GM23338 (cell line): ENCODE results near the gene DNAJA3. TPM values are rescaled to one million over a fixed set of nuclear protein-coding genes. Genes with fewer than 3 reads are reported as not detected.
A peak's percentile ranks its signal among the peaks of the same experiment; 100 is the strongest.

ENCODE experiments used
- ATAC-seq: fragments of 200-7000 bp; cut with Tn5 transposase; 3 replicates; pipeline ENCODE4 v1.9.1; 2020
- DNase-seq: peaks from one replicate; pipeline ENCODE4 v3.0.0-alpha.2; 2015; ENCODE audit warnings: low spot score
- H2AFZ ChIP-seq: fragments of 200-600 bp; sonication (generic); 2 replicates; pipeline ENCODE4 v1.8.0; 2016; ENCODE audit warnings: antibody characterized with exemption, mild to moderate bottlenecking, moderate library complexity
- H3F3A ChIP-seq: fragments of 200-600 bp; sonication (generic); replicated peaks from 2 replicates; pipeline ENCODE4 v1.8.0; 2017; ENCODE audit warnings: antibody characterized with exemption, mixed run types, low read depth
- H3K27ac ChIP-seq: fragments of 200-600 bp; sonication (generic); 2 replicates; pipeline ENCODE4 v1.6.1; 2016; ENCODE audit warnings: low read depth
- H3K27me3 ChIP-seq: fragments of 200-600 bp; sonication (generic); 2 replicates; pipeline ENCODE4 v1.8.0; 2016; ENCODE audit warnings: mild to moderate bottlenecking, mixed run types, moderate library complexity; ENCODE audit not compliant: insufficient read depth
- H3K36me3 ChIP-seq: fragments of 200-600 bp; sonication (generic); 2 replicates; pipeline ENCODE4 v1.8.0; 2016; ENCODE audit warnings: mild to moderate bottlenecking; ENCODE audit not compliant: insufficient read depth
- H3K4me1 ChIP-seq: fragments of 200-600 bp; sonication (generic); 2 replicates; pipeline ENCODE4 v1.8.0; 2016; ENCODE audit warnings: mild to moderate bottlenecking, moderate library complexity; ENCODE audit not compliant: insufficient read depth
- H3K4me2 ChIP-seq: fragments of 200-600 bp; sonication (generic); 2 replicates; pipeline ENCODE4 v1.7.1; 2017; ENCODE audit warnings: mixed run types
- H3K4me3 ChIP-seq: fragments of 200-600 bp; sonication (generic); 2 replicates; pipeline ENCODE4 v1.6.1; 2016; ENCODE audit warnings: mixed run types
- H3K79me2 ChIP-seq: fragments of 200-600 bp; sonication (generic); replicated peaks from 2 replicates; pipeline ENCODE4 v1.8.0; 2017; ENCODE audit warnings: mild to moderate bottlenecking; ENCODE audit not compliant: insufficient read depth
- H3K9me2 ChIP-seq: fragments of 200-600 bp; sonication (generic); 2 replicates; pipeline ENCODE4 v1.8.0; 2017; ENCODE audit not compliant: insufficient read depth
- H4K20me1 ChIP-seq: fragments of 200-600 bp; sonication (generic); replicated peaks from 2 replicates; pipeline ENCODE4 v1.8.0; 2017; ENCODE audit warnings: mild to moderate bottlenecking; ENCODE audit not compliant: insufficient read depth
- H3K27ac Mint-ChIP-seq: 2 replicates; pipeline ENCODE4 v1.8.0; 2020; ENCODE audit warnings: inconsistent platforms, mild to moderate bottlenecking, moderate library complexity, mixed read lengths
- H3K27me3 Mint-ChIP-seq: 3 replicates; pipeline ENCODE4 v1.8.0; 2022; ENCODE audit warnings: low read depth, mild to moderate bottlenecking, moderate library complexity, mixed read lengths, inconsistent platforms; ENCODE audit not compliant: insufficient read depth, poor library complexity
- H3K36me3 Mint-ChIP-seq: 3 replicates; pipeline ENCODE4 v1.8.0; 2021; ENCODE audit warnings: low read depth, mild to moderate bottlenecking, inconsistent platforms, moderate library complexity, mixed read lengths
- H3K4me1 Mint-ChIP-seq: 3 replicates; pipeline ENCODE4 v1.8.0; 2020; ENCODE audit warnings: mild to moderate bottlenecking, inconsistent platforms, mixed read lengths
- H3K4me3 Mint-ChIP-seq: 3 replicates; pipeline ENCODE4 v1.8.0; 2021; ENCODE audit warnings: moderate library complexity, mild to moderate bottlenecking, inconsistent platforms, mixed read lengths
- H3K9me3 Mint-ChIP-seq: 3 replicates; pipeline ENCODE4 v1.8.0; 2020; ENCODE audit warnings: moderate library complexity, mild to moderate bottlenecking, inconsistent platforms, mixed read lengths
- CREB1 ChIP-seq: fragments of 250-450 bp; sonication (Bioruptor Pico); IDR thresholded peaks from 2 replicates; pipeline ENCODE4 v1.5.0; 2020; ENCODE audit warnings: low read depth, mild to moderate bottlenecking, moderate library complexity
- EZH2 ChIP-seq: fragments of 200-600 bp; sonication (generic); IDR thresholded peaks from one replicate; pipeline ENCODE4 v1.8.0; 2017; ENCODE audit warnings: antibody characterized with exemption, mild to moderate bottlenecking, low read depth; ENCODE audit not compliant: unreplicated experiment
- POLR2AphosphoS5 ChIP-seq: IDR thresholded peaks from 2 replicates; pipeline ENCODE4 v1.6.1; 2016; ENCODE audit warnings: antibody characterized with exemption, low read depth
- ZNF114 ChIP-seq: fragments of 250-450 bp; sonication (Bioruptor Pico); IDR thresholded peaks from 2 replicates; pipeline ENCODE4 v1.5.0; 2020; ENCODE audit warnings: mild to moderate bottlenecking, moderate library complexity
- ZNF331 ChIP-seq: fragments of 250-450 bp; sonication (Bioruptor Pico); IDR thresholded peaks from 2 replicates; pipeline ENCODE4 v1.5.0; 2020; ENCODE audit warnings: low read depth, mild to moderate bottlenecking, moderate library complexity
- long read RNA-seq: library from polyadenylated mRNA; unstranded; transcript quantifications from one replicate; pipeline ENCODE4 v2.0.0, GENCODE V29; 2020; ENCODE audit not compliant: unreplicated experiment
- polyA plus RNA-seq: library from polyadenylated mRNA; unstranded; fragments of >200 nt; fragmentation: Nextera tagmentation; extraction: Ambion mirVana; gene quantifications from 2 replicates; pipeline ENCODE4 v1.2.1, GENCODE V29; 2016
- total RNA-seq: library from RNA; depleted of rRNA; stranded (reverse); fragments of >200 nt; shearing (Covaris generic); gene quantifications from 2 replicates; pipeline ENCODE4 v1.2.3, GENCODE V29; 2014; rRNA removed
- TF ChIP-seq, protein P1 (sequence below): IDR thresholded peaks from 2 replicates; pipeline ENCODE4 v1.6.1; 2016; ENCODE audit warnings: antibody characterized with exemption
- TF ChIP-seq, protein P2 (sequence below), 2 experiments: fragments of 200-600 bp in 1 of 2; sonication (generic) in 1 of 2; conservative IDR thresholded peaks; 2 replicates each; pipeline versions ENCODE4 v1.5.1 to v1.6.1; 2016 to 2017; ENCODE audit warnings: antibody characterized with exemption in 2 of 2, low read depth in 2 of 2, mild to moderate bottlenecking in 2 of 2, moderate library complexity in 1 of 2
- TF ChIP-seq, protein P3 (sequence below): IDR thresholded peaks from one replicate; pipeline ENCODE4 v1.6.1; 2018; ENCODE audit warnings: antibody characterized with exemption; ENCODE audit not compliant: unreplicated experiment

DNAJA3 gene
- 75.5 and 75.9 TPM in 2 replicates for total RNA-seq
- 46.6 and 56.3 TPM in 2 replicates for polyA plus RNA-seq
- long read RNA-seq, transcript DNAJA3-201 (12 exons, 2,763 nt) = minor isoform, 8 of 33 reads
- long read RNA-seq, transcript DNAJA3-202 (11 exons, 2,591 nt) = major isoform, 20 of 33 reads
- long read RNA-seq, partial matches to known transcripts = 0 of 33 reads
- long read RNA-seq, other reads (novel, unspliced or antisense) = 3 of 33 reads

DNA sequence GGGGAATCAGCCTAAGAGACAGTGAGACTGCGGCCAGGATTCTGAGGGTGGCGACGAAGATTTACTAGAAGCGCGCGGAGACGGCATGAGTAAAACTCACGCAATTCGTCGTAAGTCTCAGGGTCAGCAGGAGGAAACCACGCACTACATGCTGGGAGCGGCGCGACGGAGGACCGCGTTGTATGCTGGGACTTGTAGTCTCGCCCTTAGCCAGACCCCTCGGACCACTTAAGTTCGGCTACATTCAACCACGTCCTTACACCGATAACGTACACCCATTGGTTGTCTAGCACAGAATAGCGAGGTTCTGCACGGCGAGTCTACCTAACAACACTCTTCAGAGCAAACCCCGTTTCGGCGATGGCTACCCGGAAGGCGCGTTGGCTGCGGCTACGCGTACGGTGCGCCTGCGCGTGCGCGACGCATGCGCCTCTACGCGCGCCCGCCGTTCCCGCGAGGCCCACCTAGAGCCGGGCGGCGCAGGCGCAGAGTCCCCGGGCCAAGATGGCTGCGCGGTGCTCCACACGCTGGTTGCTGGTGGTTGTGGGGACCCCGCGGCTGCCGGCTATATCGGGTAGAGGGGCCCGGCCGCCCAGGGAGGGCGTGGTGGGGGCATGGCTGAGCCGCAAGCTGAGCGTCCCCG lies at the start of gene DNAJA3:
Gene DNAJA3, plus strand, starts transcription at position 491 of the 643 bp plus-strand sequence. Its CDS starts 14 bp downstream, at position 505.
- Histone ChIP-seq H2AFZ (peak within 1 kb of the TSS; percentile 93), H3K27me3 (no peaks in the 10 kb centered on the region), H4K20me1 (peaks cover 5% of the 10 kb centered on the region), H3K27ac (peak within 1 kb of the TSS; percentile 95), H3F3A (0 out of 2 replicates have a peak, but pooled peaks cover 4% of the 10 kb centered on the region), H3K79me2 (peaks cover 46% of the 10 kb centered on the region), H3K4me2 (peak within 1 kb of the TSS; percentile 96), H3K4me3 (peak within 1 kb of the TSS; percentile 67), H3K9me2 (no peaks in the 10 kb centered on the region), H3K36me3 (no peaks in the 10 kb centered on the region), H3K4me1 (peaks cover 16% of the 10 kb centered on the region)
- ATAC-seq (peak; percentile 92), DNase-seq (peak; percentile 93)
- Mint-ChIP-seq H3K36me3 (peaks cover 10% of the 10 kb centered on the region), H3K27ac (peak within 1 kb of the TSS; percentile 99), H3K4me1 (peaks cover 16% of the 10 kb centered on the region), H3K9me3 (no peaks in the 10 kb centered on the region), H3K4me3 (peak within 1 kb of the TSS; percentile 97), H3K27me3 (peaks cover 11% of the 10 kb centered on the region)
- TF ChIP-seq POLR2AphosphoS5 (peak; percentile 92), EZH2 (no peak), CREB1 (CRISPR knock-in tag) (peak; percentile 80)
- TF ChIP-seq, protein P1, sequence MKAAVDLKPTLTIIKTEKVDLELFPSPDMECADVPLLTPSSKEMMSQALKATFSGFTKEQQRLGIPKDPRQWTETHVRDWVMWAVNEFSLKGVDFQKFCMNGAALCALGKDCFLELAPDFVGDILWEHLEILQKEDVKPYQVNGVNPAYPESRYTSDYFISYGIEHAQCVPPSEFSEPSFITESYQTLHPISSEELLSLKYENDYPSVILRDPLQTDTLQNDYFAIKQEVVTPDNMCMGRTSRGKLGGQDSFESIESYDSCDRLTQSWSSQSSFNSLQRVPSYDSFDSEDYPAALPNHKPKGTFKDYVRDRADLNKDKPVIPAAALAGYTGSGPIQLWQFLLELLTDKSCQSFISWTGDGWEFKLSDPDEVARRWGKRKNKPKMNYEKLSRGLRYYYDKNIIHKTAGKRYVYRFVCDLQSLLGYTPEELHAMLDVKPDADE = peak; percentile 89

DNA sequence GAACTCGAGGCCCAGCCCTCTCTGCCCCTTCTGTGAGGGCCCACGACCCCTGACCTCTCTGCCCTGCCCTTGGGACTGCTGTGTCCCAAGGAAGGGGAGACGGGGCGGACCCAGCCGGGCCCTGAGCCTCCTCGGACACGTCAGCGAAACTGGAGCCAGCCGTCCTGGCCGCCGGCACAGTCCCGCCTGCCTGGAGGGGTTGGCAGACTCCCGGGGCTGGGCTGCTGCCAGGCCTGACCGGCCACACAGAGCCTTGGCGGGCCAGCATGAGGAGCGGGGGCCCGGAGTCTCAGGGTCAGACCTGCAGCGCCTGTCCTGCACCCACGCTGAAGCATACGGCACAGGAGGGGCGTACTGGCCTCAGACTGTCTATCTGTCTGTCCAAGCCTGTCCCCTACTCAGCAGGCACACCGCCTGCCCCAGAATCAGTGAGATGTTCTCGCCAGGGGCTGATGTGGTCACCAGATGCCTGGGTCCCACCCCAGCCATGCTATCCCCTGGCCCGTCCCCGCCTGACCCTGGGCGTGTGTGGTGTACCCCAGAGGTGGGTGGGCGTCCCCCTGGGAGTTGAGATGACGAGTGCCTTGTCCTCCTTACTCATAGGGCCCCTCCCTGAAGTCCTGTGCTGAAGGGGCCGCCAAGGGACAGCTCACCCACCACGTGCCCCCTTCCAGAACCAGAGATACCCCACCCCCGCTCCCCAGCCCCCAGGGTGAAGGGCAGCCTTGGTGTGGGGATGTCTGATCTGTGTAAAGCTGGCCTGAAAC lies 49.4 kb upstream of the DNAJA3 start:
- Mint-ChIP-seq H3K36me3 (peaks cover 3% of the 10 kb centered on the region; the same call in 2 of the 3 replicates), H3K9me3 (no peaks in the 10 kb centered on the region), H3K4me3 (no peak overlapping the region), H3K27ac (peak overlapping the region; percentile 93; the same call in 1 of the 2 replicates), H3K27me3 (peaks cover 24% of the 10 kb centered on the region), H3K4me1 (peaks cover 60% of the 10 kb centered on the region)
- ATAC-seq (no peak), DNase-seq (no peak)
- Histone ChIP-seq H3K4me2 (no peak overlapping the region), H2AFZ (no peak overlapping the region), H3K36me3 (no peaks in the 10 kb centered on the region), H3K9me2 (no peaks in the 10 kb centered on the region), H4K20me1 (no peaks in the 10 kb centered on the region; the same call in 1 of the 2 replicates), H3F3A (peaks cover 14% of the 10 kb centered on the region; the same call in 1 of the 2 replicates), H3K79me2 (peaks cover 15% of the 10 kb centered on the region), H3K4me1 (peaks cover 57% of the 10 kb centered on the region), H3K27ac (0 out of 2 replicates have a peak overlapping the region, but pooled peaks have one; percentile 69), H3K4me3 (no peak overlapping the region), H3K27me3 (peaks cover 3% of the 10 kb centered on the region; the same call in 1 of the 2 replicates)
- no peak for TF ChIP-seq ZNF114
- no peak for TF ChIP-seq ZNF331 (CRISPR knock-in tag)
- no peak for TF ChIP-seq POLR2AphosphoS5
- TF ChIP-seq, protein P2, sequence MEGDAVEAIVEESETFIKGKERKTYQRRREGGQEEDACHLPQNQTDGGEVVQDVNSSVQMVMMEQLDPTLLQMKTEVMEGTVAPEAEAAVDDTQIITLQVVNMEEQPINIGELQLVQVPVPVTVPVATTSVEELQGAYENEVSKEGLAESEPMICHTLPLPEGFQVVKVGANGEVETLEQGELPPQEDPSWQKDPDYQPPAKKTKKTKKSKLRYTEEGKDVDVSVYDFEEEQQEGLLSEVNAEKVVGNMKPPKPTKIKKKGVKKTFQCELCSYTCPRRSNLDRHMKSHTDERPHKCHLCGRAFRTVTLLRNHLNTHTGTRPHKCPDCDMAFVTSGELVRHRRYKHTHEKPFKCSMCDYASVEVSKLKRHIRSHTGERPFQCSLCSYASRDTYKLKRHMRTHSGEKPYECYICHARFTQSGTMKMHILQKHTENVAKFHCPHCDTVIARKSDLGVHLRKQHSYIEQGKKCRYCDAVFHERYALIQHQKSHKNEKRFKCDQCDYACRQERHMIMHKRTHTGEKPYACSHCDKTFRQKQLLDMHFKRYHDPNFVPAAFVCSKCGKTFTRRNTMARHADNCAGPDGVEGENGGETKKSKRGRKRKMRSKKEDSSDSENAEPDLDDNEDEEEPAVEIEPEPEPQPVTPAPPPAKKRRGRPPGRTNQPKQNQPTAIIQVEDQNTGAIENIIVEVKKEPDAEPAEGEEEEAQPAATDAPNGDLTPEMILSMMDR (conservative IDR thresholded peaks at IDR 0.05; ENCODE audit: low read depth in 2 of 2) = no peak
- no peak for TF ChIP-seq CREB1 (CRISPR knock-in tag)
- TF ChIP-seq, protein P1 = no peak
- TF ChIP-seq, protein P3, sequence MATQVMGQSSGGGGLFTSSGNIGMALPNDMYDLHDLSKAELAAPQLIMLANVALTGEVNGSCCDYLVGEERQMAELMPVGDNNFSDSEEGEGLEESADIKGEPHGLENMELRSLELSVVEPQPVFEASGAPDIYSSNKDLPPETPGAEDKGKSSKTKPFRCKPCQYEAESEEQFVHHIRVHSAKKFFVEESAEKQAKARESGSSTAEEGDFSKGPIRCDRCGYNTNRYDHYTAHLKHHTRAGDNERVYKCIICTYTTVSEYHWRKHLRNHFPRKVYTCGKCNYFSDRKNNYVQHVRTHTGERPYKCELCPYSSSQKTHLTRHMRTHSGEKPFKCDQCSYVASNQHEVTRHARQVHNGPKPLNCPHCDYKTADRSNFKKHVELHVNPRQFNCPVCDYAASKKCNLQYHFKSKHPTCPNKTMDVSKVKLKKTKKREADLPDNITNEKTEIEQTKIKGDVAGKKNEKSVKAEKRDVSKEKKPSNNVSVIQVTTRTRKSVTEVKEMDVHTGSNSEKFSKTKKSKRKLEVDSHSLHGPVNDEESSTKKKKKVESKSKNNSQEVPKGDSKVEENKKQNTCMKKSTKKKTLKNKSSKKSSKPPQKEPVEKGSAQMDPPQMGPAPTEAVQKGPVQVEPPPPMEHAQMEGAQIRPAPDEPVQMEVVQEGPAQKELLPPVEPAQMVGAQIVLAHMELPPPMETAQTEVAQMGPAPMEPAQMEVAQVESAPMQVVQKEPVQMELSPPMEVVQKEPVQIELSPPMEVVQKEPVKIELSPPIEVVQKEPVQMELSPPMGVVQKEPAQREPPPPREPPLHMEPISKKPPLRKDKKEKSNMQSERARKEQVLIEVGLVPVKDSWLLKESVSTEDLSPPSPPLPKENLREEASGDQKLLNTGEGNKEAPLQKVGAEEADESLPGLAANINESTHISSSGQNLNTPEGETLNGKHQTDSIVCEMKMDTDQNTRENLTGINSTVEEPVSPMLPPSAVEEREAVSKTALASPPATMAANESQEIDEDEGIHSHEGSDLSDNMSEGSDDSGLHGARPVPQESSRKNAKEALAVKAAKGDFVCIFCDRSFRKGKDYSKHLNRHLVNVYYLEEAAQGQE = no peak
